ENCODE data around the gene CD8A.

CD8A gene

DNA sequence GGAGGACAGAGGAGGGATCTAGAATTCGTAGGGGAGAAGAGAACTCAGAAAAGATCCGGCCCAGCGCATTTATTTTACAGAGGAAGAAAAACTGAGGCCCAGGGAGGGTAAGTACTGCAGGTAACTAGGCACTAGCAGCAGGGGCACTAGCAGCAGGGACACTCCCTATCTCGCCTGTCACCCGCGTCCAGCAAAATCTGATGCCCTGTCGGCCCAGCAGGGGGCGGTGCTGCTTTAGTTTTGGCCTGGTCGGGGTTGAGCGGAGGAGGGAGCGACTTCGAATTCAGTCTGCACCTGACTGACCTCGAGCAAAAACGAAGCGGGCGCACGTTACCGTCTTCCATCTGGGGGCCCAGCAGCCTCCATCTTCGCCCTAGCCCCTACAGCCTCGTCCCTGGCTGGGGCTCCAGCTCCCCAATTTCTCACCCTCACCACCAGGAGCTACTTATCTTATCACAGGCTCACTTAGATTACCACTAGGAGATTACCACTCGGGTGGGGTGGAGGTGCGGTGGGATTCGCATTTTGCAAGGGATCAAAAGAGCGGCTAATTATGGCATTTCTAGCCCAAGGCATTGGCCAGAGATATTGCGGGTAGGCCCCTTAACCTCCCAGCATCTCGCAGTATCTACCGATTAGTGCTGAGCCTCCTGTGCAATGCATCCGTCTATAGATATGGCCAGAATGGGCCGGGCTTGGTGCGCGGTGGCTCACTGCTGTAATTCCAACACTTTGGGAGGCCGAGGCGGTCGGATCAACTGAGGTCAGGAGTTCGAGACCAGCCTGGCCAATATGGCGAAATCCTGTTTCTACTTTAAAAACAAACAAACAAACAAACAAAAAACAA is 17.8 kb upstream of the CD8A start:
- peak; percentile 90 for DNase-seq

DNA sequence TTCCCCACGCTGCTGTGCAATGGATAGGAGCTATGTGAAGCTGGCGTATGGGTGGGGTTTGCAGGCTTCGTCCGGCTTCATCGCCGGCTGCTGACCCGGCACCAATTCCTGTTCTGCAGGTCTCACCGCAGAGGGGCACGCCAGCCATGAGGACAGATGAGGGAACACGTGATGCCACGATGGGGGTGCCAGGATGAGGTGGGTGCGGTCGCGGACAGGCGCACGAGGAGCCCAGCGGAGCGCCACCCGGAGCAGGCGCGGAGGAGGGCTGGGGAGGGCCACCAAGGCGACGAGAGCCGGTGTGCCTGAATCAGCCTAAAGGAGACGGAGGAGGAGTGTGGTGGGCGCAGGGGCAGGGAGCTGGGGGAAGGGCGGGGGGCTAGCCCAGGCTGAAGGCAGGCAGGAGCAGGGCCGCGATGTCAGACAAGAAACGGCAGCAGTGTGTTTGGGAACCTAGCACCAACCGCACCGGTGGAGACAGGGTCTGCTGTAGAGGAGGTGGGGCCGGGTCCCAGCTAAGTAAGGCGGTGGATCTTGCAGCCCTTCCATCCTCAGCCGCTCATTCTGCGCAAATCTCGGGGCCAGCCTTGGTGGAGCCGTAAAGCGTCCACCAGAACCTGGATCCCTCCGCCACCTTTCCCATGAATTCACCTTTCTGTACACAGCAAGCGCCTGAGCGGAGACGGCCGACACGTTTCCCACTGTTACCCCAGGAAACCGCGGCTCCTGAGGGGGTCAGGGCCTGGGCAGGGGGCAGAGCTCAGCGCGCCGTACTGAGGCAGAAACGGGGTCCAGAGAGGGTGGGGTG is 17.0 kb upstream of the CD8A start:
- peak; percentile 47 for DNase-seq

DNA sequence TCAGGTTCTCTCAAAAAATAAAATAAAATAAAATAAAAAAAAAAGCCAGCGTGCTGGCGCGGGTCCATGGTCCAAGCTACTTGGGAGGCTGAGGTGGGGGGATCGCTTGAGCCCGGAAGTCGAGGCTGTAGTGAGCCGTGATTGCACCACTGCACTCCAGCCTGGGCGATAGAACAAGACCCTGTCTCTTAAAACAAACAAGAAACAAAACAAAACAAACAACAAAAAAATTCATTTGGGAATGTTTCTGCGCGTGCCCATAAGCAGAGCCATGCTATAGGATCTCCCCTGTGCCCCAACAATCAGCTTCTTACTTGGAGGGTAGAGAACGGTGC is 16.4 kb upstream of the CD8A start:
- DNase-seq, result no peak

DNA sequence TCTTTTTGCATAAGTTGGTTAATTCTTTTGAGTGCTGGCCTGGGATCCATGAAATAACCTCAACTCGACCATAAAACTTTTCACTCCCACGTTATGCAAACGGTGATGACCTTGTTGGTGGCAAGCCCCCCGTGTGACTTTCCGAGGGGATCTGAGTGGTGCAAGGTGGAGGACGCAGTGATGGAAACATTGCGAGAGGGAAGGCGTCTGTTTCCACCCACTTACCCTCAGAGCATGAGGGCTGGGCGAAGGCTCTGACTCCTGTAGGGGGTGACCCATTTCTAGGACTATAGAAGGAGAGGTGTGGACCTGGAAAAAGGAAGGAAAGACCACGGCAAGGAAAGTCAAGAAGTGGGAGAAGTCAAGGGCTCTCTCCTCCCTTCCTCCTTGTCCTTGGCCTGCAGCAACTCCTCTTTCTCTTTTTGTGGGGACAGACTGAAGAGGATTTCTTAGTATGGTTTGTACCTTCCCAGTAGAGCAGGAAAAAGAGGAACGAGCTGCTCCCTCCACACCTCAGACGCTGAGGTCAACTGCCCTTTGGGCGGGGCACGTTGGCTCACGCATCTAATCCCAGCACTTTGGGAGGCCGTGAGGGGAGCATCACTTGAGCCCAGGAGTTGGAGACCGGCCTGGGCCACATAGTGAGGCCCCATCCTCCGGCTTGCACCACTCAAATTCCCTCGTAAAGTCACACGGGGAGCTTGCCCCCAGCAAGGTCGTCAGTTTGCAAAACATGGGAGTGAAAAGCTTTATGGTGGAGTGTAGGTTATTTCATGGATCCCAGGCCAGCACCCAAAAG is 15.5 kb upstream of the CD8A start:
- no peak for DNase-seq

DNA sequence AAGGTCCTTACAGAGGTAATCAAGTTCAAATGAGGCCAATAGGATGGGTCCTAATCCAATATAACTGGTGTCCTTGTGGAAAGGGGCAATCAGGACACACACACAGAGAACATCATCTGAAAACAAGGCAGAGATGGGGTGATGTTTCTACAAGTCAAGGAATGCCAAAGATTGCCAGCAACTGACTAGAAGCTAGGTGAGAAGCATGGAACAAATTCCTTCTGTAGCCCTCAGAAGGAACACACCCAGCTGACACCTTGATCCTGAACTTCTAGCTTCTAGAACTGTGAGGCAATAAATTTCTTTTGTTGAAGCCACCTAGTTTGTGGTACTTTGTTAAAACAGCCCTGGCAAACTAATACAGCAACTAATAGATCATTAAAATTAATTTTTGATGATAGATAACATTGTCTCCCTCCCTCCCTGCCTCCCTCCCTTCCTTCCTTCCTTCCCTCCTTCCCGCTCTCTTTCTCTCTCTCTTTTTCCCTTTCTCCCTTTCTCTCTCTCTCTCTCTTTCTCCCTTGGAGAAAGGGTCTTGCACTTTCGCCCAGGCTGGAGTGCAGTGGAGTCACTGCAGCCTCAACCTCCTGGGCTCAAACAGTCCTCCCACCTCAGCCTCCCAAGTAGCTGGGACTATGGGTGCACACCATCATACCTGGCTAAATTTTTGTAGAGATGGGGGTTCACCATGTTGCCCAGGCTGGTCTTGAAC is 10.3 kb upstream of the CD8A start:
- no peak for DNase-seq

DNA sequence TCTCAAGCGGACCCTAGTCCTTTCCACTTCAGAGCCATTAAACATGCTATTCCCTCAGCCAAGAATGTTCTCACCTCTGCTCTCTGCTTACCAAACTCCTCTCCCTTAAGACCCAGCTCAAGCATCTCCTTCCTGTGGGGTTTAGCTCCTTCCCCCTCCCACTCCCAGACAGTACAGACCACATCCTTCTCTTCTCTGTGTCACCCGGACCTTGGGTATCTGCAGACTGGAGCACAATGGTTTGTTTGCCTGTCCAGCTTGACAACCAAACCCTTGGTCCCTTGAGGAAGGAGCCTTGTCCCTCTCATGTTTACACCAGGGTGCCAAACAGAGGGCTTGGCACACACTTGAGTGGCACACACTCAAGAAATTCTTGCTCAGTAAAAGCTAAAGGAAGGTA is 4.1 kb upstream of the CD8A start:
- peak; percentile 10 for DNase-seq

DNA sequence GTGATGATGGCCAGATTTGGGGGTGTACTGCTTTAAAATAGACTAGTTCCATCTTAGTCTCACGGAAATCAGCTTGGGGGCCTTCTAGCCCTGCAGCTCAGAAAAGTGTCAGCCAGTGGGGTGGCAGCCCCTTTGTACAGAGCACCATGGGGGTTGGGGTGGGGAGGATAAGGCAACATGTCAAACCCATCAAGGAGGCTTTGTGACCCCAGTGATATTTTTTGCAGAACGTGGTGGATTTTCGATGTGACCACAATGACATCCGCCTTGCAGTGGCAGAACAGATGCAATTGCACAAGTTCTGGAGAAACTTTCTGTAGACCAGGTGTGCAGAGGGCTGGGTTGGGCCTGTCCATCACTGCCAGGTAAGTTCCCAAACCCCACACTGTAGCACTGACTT is 3.0 kb upstream of the CD8A start:
- peak; percentile 13 for DNase-seq

DNA sequence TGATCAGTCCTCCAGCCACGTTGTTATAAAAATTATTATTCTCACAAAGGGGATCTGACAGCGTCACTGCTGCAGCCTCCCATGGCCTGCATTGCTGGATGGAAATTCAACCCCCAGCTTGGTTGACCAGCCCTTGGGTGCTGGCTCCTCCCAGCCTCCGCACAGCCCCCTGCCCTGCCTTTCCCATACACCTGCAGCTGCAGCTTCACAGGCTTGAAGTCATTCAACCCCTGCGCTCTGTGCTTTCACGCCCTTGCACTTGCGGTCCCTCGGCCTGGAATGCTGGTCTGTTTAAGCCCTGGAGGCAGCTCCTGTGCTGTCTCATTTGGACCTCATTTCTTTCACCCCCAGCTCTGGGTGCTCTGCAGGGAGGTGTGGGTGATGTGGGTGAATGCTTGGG is 860 bp upstream of the CD8A start:
- DNase-seq, result no peak

DNA sequence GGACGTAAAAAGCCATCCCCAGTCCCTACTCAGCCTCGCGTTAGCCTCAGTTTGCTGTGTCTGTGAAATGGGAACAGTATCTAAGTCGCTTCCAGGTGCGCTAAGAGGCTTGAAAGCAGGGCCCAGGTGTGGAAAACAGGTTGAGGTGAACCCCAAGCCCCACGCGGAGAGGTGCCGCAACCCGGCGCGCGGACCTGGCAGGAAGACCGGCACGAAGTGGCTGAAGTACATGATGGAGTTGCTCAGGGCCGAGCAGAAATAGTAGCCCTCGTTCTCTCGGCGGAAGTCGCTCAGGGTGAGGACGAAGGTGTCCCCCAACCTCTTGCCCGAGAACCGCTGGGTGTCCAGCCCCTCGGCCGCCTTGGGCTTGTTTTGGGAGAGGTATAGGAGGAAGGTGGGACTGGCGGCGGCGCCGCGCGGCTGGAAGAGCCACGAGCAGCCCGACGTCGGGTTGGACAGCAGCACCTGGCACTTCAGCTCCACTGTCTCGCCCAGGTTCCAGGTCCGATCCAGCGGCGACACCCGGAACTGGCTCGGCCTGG is 508 bp downstream of the CD8A start:
- no peak for DNase-seq

DNA sequence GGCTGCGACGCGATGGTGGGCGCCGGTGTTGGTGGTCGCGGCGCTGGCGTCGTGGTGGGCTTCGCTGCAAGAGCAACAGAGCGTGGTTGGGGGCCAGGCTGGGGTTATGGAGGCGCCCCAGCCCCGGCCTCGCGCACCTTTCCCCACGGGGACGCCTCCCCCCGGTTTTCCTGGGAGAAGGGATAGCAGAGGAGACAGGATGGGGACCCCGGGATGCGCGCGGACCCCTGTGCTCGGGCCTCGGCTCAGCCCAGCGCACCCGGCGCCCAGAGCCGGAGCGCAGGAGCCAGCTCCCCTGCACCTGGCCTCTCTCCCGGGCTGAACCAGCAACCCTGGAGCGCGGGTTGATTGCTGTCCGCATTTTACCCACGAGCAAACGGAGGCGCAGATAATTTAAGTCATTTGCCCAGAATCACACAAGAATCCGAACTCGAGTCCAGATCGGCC is 1.0 kb downstream of the CD8A start:
- DNase-seq, result no peak

DNA sequence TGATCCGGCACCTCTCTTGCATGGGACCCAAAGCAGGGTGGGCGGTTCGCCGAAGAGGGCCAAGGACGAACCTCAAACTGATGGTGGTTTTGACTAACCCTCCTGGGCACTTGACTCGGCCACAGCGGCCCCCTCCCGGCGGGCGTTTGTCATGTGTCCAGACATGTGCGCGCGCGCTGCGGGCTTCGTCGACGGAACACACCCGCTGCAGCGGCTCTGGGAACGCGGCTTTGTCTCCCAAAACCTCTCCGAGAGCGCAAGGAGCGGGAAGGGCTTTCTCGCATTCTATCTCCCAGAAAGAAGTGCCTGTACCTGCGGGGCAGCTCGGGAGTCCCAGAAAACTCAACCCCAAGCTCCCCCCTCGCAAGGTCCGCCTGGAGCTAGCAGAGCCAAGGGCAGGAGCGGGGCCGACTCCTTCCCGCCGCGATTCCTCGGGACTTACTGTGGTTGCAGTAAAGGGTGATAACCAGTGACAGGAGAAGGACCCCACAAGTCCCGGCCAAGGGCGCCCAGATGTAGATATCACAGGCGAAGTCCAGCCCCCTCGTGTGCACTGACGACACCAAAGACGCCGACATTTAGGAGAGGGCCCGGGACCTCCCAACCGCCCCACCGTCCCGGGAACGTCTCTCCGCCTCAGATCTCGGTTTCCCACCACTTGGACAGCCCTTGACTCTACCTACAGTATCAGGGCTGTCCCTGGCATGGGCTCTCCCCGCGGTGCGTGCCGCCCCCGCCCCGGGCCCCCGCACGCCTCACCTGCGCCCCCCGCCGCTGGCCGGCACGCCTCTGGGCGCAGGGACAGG is 1.6 kb downstream of the CD8A start:
- DNase-seq, result no peak

DNA sequence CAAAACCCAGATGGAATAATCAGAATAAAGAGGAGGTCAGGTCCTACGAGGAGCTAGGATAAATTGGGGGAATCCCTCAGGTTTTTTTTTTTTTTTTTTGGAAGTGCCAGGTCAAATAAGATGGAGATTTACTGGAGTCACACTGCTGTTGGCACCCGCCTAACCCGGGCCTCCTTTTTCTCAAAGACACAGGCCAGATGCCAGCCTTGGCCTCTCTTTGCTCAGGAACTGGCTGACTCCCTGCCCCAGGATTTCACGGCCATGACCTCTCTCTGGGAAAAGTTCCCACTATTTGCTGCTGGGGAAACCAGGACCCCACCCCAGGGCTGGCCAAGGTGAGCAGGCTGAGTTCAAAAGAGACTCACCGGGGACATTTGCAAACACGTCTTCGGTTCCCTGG is 2.5 kb downstream of the CD8A start:
- DNase-seq, result no peak

DNA sequence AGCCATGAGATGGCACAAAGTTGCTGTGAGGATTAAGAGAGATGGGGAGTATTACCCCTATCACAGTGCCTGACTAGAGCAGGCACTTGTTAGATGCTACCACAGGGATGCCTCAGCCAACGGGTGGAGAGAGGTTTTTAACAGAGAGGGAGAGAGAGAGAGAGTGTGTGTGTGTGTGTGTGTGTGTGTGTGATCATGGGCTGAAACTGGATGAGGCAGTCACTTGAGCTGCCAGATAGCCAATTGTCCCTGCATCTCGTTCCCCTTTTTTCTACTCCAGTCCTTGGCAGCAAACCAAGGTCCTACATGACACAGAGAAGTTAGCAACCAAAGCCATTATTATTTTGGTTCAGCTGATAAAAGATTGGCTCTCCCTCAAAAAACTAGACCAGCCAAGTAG is 3.0 kb downstream of the CD8A start:
- peak; percentile 25 for DNase-seq

DNA sequence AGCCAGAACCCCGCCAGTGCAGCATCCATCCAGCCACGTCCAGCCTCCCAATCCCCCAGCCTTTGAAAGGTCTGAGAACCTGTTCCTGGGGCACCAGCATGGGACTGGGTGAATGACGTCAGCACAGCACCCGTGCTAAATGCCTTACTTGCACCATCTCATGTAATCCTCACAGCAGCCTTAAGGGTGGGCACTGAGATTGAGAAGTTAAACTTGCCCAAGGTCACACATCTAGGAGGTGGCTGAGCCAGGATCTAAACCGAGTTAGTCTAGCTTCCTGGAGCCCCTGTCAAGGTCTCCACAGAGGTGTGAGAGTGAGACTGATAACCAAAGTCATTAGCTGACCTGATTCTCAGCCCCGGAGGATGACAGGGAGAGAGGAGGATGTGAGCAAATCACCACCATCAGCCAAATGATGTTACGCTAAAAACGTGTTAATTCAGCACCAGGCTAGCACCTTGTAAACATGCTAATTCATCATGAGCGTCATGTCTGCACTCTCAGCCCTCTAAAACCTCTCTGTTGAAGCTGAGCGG is 4.6 kb downstream of the CD8A start:
- peak; percentile 75 for DNase-seq

DNA sequence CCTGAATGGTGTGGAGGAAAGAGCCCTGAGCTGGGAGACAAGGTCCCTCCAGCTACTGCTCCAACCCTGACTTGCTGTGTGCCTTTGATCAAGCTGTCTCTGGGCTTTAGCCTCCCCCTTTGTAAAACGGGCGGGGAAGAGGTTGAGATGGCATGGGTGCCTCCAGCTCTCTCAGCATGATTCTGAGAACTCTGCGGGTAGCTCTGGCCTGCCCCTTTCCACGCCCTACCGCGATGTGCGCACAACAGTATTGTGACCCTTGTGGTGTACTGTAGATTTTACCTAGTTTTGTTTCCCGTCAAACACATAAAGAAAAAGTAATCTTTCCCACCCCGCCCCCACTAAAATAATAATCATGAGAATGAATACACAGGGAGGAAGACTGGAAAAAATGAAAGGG is 5.3 kb downstream of the CD8A start:
- peak; percentile 71 for DNase-seq

DNA sequence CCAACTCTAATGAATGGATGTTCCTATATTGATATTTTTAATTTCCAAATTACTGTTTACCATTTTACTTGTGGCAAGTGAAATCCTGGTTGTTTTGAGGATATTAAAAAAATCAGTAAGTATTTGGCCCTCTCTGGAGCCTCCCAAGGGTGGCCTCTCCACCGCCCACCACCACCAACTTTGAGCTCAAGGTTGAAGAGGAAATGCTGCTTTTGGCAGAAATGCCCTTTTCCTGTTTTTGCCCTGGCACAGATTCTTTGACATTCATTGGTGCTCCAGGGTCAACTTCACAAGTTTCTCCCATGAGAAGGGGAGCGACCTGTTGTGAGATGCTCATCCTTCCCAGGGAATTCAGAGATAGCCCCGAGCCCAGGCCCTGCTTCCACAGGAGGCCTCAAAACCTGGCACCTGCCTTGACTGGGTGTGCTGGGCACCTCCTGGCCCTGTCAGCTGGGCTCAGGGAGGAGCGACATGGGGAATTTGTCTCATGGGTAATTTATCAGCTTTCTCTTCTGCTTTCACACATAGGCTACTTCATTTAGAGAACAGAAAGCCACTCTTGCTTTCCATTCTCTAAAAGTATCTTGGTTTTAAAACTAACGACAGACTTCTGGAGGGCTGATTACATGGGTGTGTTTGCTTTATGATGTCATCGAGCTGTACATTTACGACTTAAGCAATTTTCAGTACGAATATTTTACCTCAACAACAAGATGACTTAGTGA is 6.9 kb downstream of the CD8A start:
- DNase-seq, result no peak

DNA sequence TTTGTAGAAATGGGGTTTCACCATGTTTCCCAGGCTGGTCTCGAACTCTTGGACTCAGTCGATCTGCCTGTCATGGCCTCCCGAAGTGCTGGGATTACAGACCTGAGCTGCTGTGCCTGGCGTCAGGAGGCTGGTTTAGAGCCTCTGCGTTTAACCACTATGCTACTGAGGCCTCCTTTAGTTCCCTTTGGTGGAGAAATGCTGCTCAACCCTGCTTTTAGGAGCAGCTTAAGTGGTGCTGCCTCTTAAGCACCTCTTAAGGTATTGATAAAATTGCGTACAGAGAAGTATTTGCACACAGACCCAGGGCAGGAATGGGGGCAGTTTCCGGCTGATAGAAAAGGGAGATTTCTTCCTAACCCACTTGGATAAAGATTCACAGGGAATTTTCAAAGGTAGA is 8.0 kb downstream of the CD8A start:
- no peak for DNase-seq

DNA sequence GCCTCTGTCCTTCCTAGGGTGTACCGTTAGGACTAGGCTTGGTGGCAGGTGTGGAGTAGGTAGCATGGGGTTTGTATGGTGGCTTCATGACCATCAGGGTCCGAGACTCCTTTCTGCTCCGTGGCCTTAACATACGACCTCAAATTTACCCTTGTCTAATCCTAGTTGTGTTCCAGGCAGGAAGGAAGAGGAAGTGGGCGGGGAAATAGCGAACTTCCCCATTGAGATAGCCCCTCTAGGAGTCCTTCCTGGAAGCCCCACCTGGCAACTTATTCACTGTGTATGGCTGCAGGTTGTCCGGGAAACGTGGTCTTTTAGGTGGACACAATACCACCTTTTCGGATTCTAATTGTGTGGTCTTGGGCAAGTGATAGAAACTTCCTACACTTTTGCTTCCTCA is 9.3 kb downstream of the CD8A start:
- DNase-seq, result no peak

DNA sequence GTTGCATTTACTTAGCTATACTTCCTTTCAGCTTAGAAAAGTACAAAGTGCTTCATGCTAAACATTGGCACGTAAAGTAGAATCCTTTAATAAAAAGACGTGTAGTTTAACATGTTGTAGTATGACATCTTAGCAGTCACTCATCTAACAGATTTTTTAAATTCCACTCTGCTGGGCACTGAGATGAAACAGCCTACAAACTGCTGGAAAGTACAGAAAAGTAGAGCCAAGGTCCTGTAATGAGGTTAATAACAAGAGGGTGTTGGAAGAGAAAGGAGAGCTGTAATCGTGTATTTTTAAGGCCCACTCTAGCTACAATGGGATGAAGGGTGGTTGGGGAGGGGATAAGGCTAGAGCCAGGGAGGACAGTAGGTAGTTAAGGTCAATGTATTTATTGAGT is 10.7 kb downstream of the CD8A start:
- no peak for DNase-seq

DNA sequence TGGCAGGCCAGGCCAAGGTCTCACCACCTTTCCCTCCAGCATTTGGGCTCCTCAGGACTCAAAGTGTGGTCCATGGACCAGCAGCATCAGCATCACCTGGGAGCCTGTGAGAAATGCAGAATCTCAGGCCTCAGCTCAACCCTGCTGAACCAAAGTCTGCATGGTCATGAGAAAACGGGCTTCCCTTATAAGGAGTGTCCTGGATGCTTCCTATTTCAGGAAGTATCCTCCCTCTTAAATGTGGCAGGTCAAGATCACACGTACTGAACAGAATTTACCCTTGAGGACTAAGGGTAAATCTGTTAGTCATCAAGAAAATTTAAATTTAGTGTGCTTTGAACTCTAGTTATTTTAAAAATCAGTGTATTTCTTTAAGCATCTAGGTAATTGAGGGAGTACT is 11.8 kb downstream of the CD8A start:
- no peak for DNase-seq

DNA sequence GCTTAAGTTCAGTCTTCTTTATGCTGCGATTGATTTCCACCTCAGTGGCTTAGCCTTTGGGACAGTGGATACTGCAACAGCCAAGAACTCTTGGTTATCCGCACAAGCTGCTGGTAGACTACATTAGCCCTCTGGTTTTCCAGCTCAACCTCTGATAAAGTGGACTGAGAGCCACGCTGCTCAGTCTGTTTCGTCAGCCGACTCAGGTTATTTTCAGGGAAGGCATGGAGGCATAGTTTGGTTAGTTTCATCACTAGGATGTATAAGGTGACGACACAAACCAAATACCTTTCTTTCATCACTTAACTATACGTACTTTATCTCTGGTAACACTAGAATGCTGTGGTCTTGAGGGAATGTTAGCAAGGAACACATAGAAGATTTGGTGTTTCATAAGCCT is 14.2 kb downstream of the CD8A start:
- DNase-seq, result no peak
